Karpas-422 (cell line): ENCODE data around the gene SYNE4. TPM values are rescaled to one million over a fixed set of nuclear protein-coding genes. Genes with fewer than 3 reads are reported as not detected.

Experiments
- DNase-seq: peaks from one replicate; pipeline ENCODE4 v3.0.0-alpha.2; 2015
- H2AFZ ChIP-seq: fragments of 200-600 bp; sonication (generic); 2 replicates; pipeline ENCODE4 v1.6.1; 2014; ENCODE audit warnings: antibody characterized with exemption, low read length, mixed read lengths
- H3K27ac ChIP-seq: fragments of 200-600 bp; sonication (generic); 2 replicates; pipeline ENCODE4 v1.5.1; 2014; ENCODE audit warnings: mild to moderate bottlenecking, low read length, moderate library complexity
- H3K27me3 ChIP-seq: fragments of 200-600 bp; sonication (generic); 2 replicates; pipeline ENCODE4 v1.6.1; 2014; ENCODE audit warnings: low read length, mixed read lengths
- H3K36me3 ChIP-seq: fragments of 200-600 bp; sonication (generic); 2 replicates; pipeline ENCODE4 v1.6.1; 2014; ENCODE audit warnings: low read length, mixed read lengths; ENCODE audit not compliant: insufficient read depth
- H3K4me1 ChIP-seq: fragments of 200-600 bp; sonication (generic); 2 replicates; pipeline ENCODE4 v1.6.1; 2014; ENCODE audit warnings: mild to moderate bottlenecking, low read length, mixed read lengths
- H3K4me2 ChIP-seq: fragments of 200-600 bp; sonication (generic); 2 replicates; pipeline ENCODE4 v1.6.1; 2014; ENCODE audit warnings: low read length, low read depth, mild to moderate bottlenecking; ENCODE audit not compliant: poor library complexity, severe bottlenecking
- H3K4me3 ChIP-seq: fragments of 200-600 bp; sonication (generic); 2 replicates; pipeline ENCODE4 v1.5.1; 2014; ENCODE audit warnings: mild to moderate bottlenecking, antibody characterized with exemption, low read length, mixed read lengths
- H3K79me2 ChIP-seq: fragments of 200-600 bp; sonication (generic); 2 replicates; pipeline ENCODE4 v1.6.1; 2014; ENCODE audit warnings: mild to moderate bottlenecking, low read length, mixed read lengths
- H3K9ac ChIP-seq: fragments of 200-600 bp; sonication (generic); 2 replicates; pipeline ENCODE4 v1.6.0; 2014; ENCODE audit warnings: low read length
- H3K9me2 ChIP-seq: fragments of 200-600 bp; sonication (generic), shearing (Covaris generic); replicated peaks from 2 replicates; pipeline ENCODE4 v1.6.0; 2014; ENCODE audit warnings: mild to moderate bottlenecking, low read length, moderate library complexity; ENCODE audit not compliant: insufficient read depth
- H3K9me3 ChIP-seq: fragments of 300-700, 200-600 bp; sonication (generic); 2 replicates; pipeline ENCODE4 v1.6.1; 2014; ENCODE audit warnings: low read length, mixed read lengths
- H4K20me1 ChIP-seq: fragments of 200-600 bp; sonication (generic); 2 replicates; pipeline ENCODE4 v1.6.1; 2014; ENCODE audit warnings: mild to moderate bottlenecking, antibody characterized with exemption, low read length, low read depth; ENCODE audit not compliant: insufficient read depth
- total RNA-seq: library from RNA; depleted of rRNA; stranded (reverse); fragments of >200 nt; shearing (Covaris generic); gene quantifications from 2 replicates; pipeline ENCODE4 v1.2.3, GENCODE V29; 2014; ENCODE audit warnings: low replicate concordance

Gene SYNE4
- total RNA-seq, 1 experiment from 2014 or later = 1.2 TPM

DNA sequence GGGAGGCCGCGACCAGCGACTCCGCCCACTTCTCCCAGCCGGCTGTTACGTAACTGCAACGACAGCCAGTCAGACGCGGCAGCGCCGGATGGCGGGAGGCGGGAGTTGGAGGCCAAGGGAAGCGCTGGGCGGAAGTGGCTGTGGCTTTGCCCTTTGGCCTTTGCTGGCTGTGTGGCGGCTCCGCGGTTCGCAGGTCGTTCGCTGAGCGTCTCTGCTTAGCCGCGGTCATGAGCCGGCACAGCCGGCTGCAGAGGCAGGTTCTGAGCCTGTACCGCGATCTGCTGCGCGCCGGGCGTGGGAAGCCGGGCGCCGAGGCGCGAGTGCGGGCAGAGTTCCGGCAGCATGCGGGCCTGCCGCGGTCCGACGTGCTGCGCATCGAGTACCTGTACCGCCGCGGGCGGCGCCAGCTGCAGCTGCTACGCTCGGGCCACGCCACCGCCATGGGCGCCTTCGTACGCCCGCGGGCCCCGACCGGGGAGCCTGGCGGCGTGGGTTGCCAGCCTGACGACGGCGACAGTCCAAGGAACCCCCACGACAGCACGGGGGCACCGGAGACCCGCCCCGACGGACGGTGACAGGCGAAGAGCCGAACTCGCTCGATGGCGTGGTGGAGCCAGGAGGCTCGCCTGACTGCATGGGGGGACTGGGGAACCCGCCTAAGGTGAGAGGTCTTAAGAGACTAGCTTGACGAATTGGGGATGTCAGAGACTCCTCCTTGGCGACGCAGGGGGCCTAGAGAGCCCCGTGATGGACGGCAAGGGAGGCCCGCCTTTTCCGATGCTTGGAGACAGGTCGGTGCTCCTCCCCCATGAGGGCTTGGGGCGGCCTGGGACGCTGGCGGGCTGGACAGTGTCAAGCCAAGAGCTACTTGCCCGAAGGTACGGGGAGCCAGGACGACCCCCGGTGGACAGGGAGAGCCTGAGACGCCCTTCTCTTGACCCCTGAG, 13.3 kb downstream of the SYNE4 start, which contains the start of gene SDHAF1:
Gene SDHAF1 (plus strand): TSS at position 141 of the 946 bp plus-strand sequence. CDS start 87 bp downstream, at position 228.
- no peaks in the 10 kb centered on the region for H3K27me3 ChIP-seq
- peak within 1 kb of the TSS; percentile 74 for H3K4me3 ChIP-seq
- peak; percentile 98 for DNase-seq

DNA sequence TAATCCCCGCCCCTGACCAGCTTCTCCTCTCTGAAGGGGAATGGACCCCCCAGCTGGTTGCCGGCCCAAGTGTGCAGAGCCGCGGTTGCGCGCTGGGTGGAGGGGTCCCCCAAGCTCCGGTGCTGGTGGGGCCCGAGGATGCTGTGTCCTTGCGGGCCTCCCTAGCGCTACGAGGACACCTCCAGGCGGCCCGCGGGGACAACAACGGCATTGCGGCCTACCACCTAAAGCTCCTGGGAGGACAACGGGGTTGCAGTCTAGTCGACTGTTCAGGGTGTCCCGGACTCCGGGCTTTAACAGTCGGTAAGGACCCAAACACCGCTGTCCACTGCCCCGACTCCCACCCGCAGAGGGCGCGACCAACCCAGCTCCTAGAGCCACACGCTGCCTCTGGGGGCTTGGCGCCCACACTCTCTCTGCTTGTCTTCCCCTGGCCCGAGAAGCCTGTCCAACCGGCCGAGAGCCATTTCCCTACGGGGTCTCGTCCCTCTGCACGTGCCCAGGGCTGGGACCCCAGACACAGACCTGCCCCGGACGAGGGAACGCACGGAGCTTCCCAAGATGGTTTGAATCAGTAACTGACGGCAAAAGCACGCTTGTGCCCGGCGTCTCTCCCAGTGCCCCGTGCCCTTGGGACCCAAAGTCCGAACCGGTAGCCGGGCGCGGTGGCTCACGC, 14.6 kb downstream of the SYNE4 start:
- no peak overlapping the region for H3K27ac ChIP-seq

More for the DNA sequence above, 13.3 kb downstream of the SYNE4 start, which contains the start of gene SDHAF1:
- H3K9ac ChIP-seq = peak within 1 kb of the TSS; percentile 77
- peaks cover 22% of the 10 kb centered on the region for H3K4me1 ChIP-seq
- H3K27ac ChIP-seq = peak within 1 kb of the TSS; percentile 46; the same call in 1 of the 2 replicates
- peaks cover 4% of the 10 kb centered on the region; the same call in 1 of the 2 replicates for H3K36me3 ChIP-seq
- H3K9me3 ChIP-seq = no peaks in the 10 kb centered on the region
- H3K79me2 ChIP-seq = peaks cover 47% of the 10 kb centered on the region
- peaks cover 19% of the 10 kb centered on the region for H4K20me1 ChIP-seq
- no peak within 1 kb of the TSS for H2AFZ ChIP-seq
- H3K4me2 ChIP-seq = peak within 1 kb of the TSS; percentile 98
- no peaks in the 10 kb centered on the region for H3K9me2 ChIP-seq

DNA sequence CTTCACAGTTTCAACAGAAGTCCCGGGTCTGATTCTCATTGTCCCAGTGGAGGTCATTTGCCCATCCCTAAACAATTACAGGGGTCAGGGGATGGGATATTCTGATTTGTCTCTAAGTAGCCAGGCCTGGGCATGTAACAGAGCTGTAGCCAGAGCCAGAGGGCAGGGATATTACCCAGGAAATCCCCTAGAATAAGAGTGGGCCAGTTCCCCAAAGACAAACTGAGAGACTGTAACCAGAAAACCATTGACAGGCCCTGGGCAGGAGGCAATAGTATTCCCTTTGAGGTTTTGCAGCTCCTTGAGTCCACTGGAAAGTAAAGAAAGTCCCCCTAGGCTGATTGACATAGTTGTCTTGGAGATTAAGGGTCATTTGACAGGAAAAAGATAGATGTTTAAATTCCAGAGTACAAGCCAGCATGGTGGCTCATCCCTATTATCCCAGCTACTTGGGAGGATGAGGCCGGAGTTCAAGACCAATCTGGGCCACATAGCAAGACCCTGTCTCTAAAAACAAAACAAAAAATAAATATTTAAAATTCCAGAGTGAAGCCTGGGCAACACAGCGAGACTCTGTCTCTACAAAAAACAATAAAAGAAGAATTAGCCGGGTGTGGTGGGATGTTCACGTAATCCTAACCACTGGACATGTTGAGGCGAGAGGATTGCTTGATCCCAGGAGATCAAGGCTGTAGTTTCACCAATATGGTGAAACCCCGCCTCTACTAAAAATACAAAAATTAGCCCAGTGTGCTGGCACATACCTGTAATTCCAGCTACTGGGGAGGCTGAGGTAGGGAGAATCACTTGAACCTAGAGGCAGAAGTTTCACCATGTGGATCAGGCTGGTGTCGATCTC, 15.5 kb downstream of the SYNE4 start:
- H4K20me1 ChIP-seq = peaks cover 12% of the 10 kb centered on the region
- no peak overlapping the region for H3K4me2 ChIP-seq
- no peak overlapping the region for H3K9ac ChIP-seq
- peaks cover 4% of the 10 kb centered on the region; the same call in 1 of the 2 replicates for H3K36me3 ChIP-seq
- no peaks in the 10 kb centered on the region for H3K9me2 ChIP-seq
- H3K27ac ChIP-seq = no peak overlapping the region
- no peak overlapping the region for H2AFZ ChIP-seq
- no peaks in the 10 kb centered on the region; the same call in 1 of the 2 replicates for H3K27me3 ChIP-seq
- peaks cover 17% of the 10 kb centered on the region for H3K4me1 ChIP-seq
- H3K79me2 ChIP-seq = peaks cover 28% of the 10 kb centered on the region
- H3K9me3 ChIP-seq = no peaks in the 10 kb centered on the region; the same call in 1 of the 2 replicates
- DNase-seq = no peak
- no peak overlapping the region for H3K4me3 ChIP-seq

More for the DNA sequence above, 14.6 kb downstream of the SYNE4 start:
- peak overlapping the region; percentile 98 for H3K4me2 ChIP-seq
- peaks cover 4% of the 10 kb centered on the region; the same call in 1 of the 2 replicates for H3K36me3 ChIP-seq
- H3K4me1 ChIP-seq = peaks cover 17% of the 10 kb centered on the region
- H4K20me1 ChIP-seq = peaks cover 12% of the 10 kb centered on the region
- no peaks in the 10 kb centered on the region for H3K9me3 ChIP-seq
- H3K79me2 ChIP-seq = peaks cover 35% of the 10 kb centered on the region
- no peaks in the 10 kb centered on the region; the same call in 1 of the 2 replicates for H3K27me3 ChIP-seq
- peak overlapping the region; percentile 53 for H3K9ac ChIP-seq
- no peak for DNase-seq
- H3K4me3 ChIP-seq = peak overlapping the region; percentile 74; the same call in 1 of the 2 replicates
- no peak overlapping the region for H2AFZ ChIP-seq
- H3K9me2 ChIP-seq = no peaks in the 10 kb centered on the region

DNA sequence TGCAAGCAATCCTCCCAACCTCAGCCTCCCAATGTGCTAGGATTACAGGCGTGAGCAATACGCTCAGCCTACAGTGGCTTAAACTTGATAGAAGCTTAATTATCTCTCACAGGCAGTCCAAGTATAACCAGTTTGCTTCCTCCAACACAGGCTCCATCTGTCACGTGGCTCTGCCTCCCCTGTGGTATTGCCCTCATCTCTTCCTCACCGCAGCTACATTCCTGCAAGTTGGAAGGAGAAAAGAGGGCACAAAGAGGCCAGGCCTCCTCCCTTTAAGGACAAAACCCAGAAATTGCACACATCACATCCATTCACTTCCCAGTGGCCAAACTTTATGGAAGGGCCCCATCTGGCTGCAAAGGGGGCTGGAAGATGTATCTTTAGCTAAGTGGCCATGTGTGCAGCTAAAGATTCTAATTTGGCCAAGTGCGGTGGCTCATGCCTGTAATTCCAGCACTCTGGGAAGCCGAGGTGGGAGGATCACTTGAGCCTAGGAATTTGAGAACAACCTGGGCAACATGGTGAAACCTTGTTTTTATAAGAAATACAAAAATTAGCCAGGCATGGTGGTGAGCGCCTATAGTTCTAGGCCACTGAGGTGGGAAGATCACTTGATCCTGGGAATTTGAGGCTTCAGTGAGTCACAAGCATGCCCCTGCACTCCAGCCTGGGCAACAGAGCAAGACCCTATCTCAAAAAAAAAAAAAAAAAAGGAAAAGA, 16.7 kb downstream of the SYNE4 start:
- Histone ChIP-seq H3K27ac (no peak overlapping the region), H3K9ac (no peak overlapping the region), H3K79me2 (peaks cover 19% of the 10 kb centered on the region), H3K27me3 (no peaks in the 10 kb centered on the region; the same call in 1 of the 2 replicates), H3K4me2 (no peak overlapping the region), H3K4me3 (no peak overlapping the region), H3K36me3 (peaks cover 4% of the 10 kb centered on the region; the same call in 1 of the 2 replicates), H3K9me3 (no peaks in the 10 kb centered on the region; the same call in 1 of the 2 replicates), H2AFZ (no peak overlapping the region), H4K20me1 (peaks cover 12% of the 10 kb centered on the region), H3K9me2 (no peaks in the 10 kb centered on the region), H3K4me1 (peaks cover 25% of the 10 kb centered on the region)
- DNase-seq = no peak

DNA sequence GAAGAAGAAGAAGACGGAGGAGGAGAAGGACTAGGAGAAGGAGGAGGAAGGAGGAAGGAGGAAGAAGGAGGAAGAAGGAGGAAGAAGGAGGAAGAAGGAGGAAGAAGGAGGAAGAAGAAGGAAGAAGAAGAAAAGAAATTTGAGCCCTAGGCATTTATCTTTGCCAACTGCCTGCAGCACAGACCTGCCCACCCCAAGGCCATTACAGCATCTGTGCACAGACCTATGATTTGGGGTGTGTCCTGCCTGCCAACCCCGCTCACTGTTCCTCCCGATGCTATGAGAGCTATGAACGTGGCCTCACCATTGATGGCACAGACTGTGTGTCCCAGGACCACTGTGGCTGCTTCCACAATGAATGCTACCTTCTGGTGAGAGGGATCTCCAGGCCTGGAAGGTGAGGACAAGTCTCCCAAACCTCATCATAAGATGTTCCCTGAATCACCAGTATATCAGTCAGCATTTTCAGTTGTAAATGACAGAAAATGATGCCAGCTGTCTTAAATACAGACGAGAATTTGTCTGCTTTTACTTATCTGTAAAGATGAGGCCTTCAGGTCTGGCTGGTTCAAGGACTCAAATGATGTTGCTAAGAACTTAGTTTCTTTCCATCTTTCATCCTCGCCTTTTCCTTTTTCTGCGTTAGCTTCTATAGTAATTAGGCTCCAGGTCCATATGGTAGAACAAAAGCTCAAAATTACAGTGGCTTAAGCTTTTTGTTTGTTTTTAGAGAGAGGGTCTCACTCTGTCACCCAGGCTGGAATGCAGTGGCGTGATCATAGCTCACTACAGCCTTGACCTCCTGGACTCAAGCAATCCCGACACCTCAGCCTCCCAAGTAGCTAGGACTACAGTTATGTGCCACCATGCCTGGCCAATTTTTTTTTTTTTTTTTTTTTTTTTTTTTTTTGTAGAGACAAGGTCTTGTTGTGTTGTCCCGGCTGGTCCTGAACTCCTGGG, 17.6 kb downstream of the SYNE4 start:
- Histone ChIP-seq H3K9me3 (no peaks in the 10 kb centered on the region; the same call in 1 of the 2 replicates), H3K9me2 (no peaks in the 10 kb centered on the region), H3K9ac (no peak overlapping the region), H3K79me2 (peaks cover 10% of the 10 kb centered on the region), H3K27me3 (no peaks in the 10 kb centered on the region; the same call in 1 of the 2 replicates), H4K20me1 (peaks cover 4% of the 10 kb centered on the region), H3K4me3 (no peak overlapping the region), H3K4me2 (no peak overlapping the region), H3K27ac (no peak overlapping the region), H2AFZ (no peak overlapping the region), H3K36me3 (no peaks in the 10 kb centered on the region), H3K4me1 (peaks cover 16% of the 10 kb centered on the region)
- no peak for DNase-seq

DNA sequence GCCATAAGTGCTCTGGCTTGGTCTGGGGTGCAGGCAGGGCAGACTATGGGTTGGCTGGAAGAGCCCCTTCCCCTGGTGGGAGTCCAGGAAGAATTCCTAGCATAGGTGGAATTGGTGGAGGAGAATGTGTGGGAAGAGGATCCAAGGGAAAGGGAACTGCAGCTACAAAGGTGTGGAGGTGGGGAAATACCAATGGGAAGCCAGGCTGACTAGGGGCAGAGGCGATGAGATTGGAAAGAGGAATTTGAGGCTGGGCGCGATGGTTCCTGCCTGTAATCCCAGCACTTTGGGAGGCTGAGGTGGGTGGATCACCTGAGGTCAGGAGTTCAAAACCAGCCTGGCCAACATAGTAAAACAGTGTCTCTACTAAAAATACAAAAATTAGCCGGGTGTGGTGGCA, 18.5 kb downstream of the SYNE4 start:
- Histone ChIP-seq H3K4me2 (no peak overlapping the region), H4K20me1 (no peaks in the 10 kb centered on the region), H3K4me1 (peaks cover 13% of the 10 kb centered on the region), H3K9ac (no peak overlapping the region), H3K4me3 (no peak overlapping the region), H3K79me2 (peaks cover 2% of the 10 kb centered on the region), H3K36me3 (no peaks in the 10 kb centered on the region), H3K27ac (no peak overlapping the region), H3K9me2 (no peaks in the 10 kb centered on the region), H2AFZ (no peak overlapping the region), H3K9me3 (no peaks in the 10 kb centered on the region; the same call in 1 of the 2 replicates), H3K27me3 (no peaks in the 10 kb centered on the region; the same call in 1 of the 2 replicates)
- DNase-seq = no peak
